GM12878 (cell line): ENCODE data around the gene LHFPL4.

Source experiments
- ASH2L ChIP-seq: fragments of 300-600, 200-600 bp; sonication (generic); IDR thresholded peaks from 2 replicates; pipeline ENCODE4 v1.6.1; 2017; ENCODE audit warnings: low read depth, mild to moderate bottlenecking, borderline replicate concordance
- FOXK2 ChIP-seq: fragments of 450-650 bp; IDR thresholded peaks from 2 replicates; pipeline ENCODE4 v1.6.1; 2017; ENCODE audit warnings: mild to moderate bottlenecking, moderate library complexity
- SMAD1 ChIP-seq: fragments of 450-650 bp; IDR thresholded peaks from 2 replicates; pipeline ENCODE4 v1.6.1; 2018; ENCODE audit warnings: mild to moderate bottlenecking, low read depth; ENCODE audit not compliant: partially characterized antibody
- ZBED1 ChIP-seq: IDR thresholded peaks from 2 replicates; pipeline ENCODE4 v1.6.1; 2016; ENCODE audit warnings: borderline replicate concordance

GRCh38 chr3:9563851-9564250 lies 10.2 kb upstream of the LHFPL4 start:
- TF ChIP-seq ASH2L (no peak), ZBED1 (no peak), FOXK2 (no peak), SMAD1 (no peak)
